H1 (cell line): Measurements from ENCODE around the gene AP2A1. TPM values are rescaled to one million over a fixed set of nuclear protein-coding genes. Genes with fewer than 3 reads are reported as not detected.

Source experiments
- CTCF ChIA-PET: fragments of 300-600 bp; sonication (Branson Sonifier 250); formaldehyde crosslinking; loops from one replicate; lab custom pipeline; 2021; ENCODE audit not compliant: partially characterized antibody; lab: Charles Lee
- POLR2A ChIA-PET: fragments of 300-600 bp; sonication (Branson Sonifier 250); formaldehyde crosslinking; loops from one replicate; lab custom pipeline; 2021; ENCODE audit warnings: inconsistent platforms; ENCODE audit not compliant: partially characterized antibody; lab: Charles Lee
- DNase-seq, 2 experiments: peaks; one replicate each; pipeline versions ENCODE4 v3.0.0 to v3.0.0-alpha.2; 2010 to 2022; ENCODE audit warnings: low spot score in 2 of 2, low read depth in 1 of 2, mixed read lengths in 1 of 2
- FAIRE-seq: peaks from 2 replicates; lab custom pipeline; 2011; peaks lifted over from hg19 to GRCh38; lab: Jason Lieb, UNC
- H2AFZ ChIP-seq: 2 replicates; pipeline ENCODE4 v1.8.1; 2012; ENCODE audit warnings: low read length, inconsistent platforms
- H2AK5ac ChIP-seq: 2 replicates; pipeline ENCODE4 v1.6.1; 2013; ENCODE audit warnings: low read depth, low read length
- H2BK120ac ChIP-seq: replicated peaks from 2 replicates; pipeline ENCODE3; 2013; ENCODE audit warnings: low read depth, low read length, inconsistent platforms
- H2BK12ac ChIP-seq: 2 replicates; pipeline ENCODE4 v1.6.1; 2013; ENCODE audit warnings: low read depth, low read length
- H2BK15ac ChIP-seq: 2 replicates; pipeline ENCODE4 v1.6.1; 2013; ENCODE audit warnings: low read length
- H2BK20ac ChIP-seq: 2 replicates; pipeline ENCODE4 v1.6.1; 2013; ENCODE audit warnings: low read length
- H2BK5ac ChIP-seq: 2 replicates; pipeline ENCODE4 v1.6.1; 2013; ENCODE audit warnings: low read depth, low read length
- H3K14ac ChIP-seq: 2 replicates; pipeline ENCODE4 v1.6.1; 2013; ENCODE audit warnings: inconsistent platforms; ENCODE audit not compliant: insufficient read length
- H3K18ac ChIP-seq: 2 replicates; pipeline ENCODE4 v1.6.1; 2013; ENCODE audit warnings: low read length; ENCODE audit errors: extremely low read depth
- H3K23ac ChIP-seq: 2 replicates; pipeline ENCODE4 v1.6.1; 2013; ENCODE audit warnings: inconsistent platforms; ENCODE audit not compliant: insufficient read length
- H3K23me2 ChIP-seq: 2 replicates; pipeline ENCODE4 v1.6.1; 2013; ENCODE audit warnings: low read depth, low read length
- H3K27ac ChIP-seq: 2 replicates; pipeline ENCODE4 v1.6.1; 2011; ENCODE audit warnings: low read depth, low read length, inconsistent platforms
- H3K27me3 ChIP-seq, 4 experiments: replicated peaks in 1 of 4; 1 replicate in 1 of 4; 2 replicates in 3 of 4; pipeline versions ENCODE4 v1.6.1 to v1.8.1; 2011 to 2013; ENCODE audit warnings: low read length in 3 of 4, mild to moderate bottlenecking in 3 of 4, inconsistent platforms in 2 of 4, mixed read lengths in 2 of 4, moderate library complexity in 1 of 4; ENCODE audit not compliant: control insufficient read depth in 3 of 4, insufficient read depth in 3 of 4; ENCODE audit errors: extremely low read depth in 1 of 4
- H3K36me3 ChIP-seq, 4 experiments: 2 replicates each; pipeline versions ENCODE4 v1.6.1 to v1.8.1; 2011 to 2013; ENCODE audit warnings: mild to moderate bottlenecking in 4 of 4, low read length in 3 of 4, moderate library complexity in 2 of 4, control low read depth in 1 of 4, inconsistent platforms in 1 of 4; ENCODE audit not compliant: insufficient read depth in 4 of 4, control insufficient read depth in 2 of 4
- H3K4ac ChIP-seq: replicated peaks from 2 replicates; pipeline ENCODE3; 2013; ENCODE audit warnings: low read length, low read depth, mixed read lengths, inconsistent platforms; ENCODE audit not compliant: insufficient read length
- H3K4me1 ChIP-seq, 4 experiments: replicated peaks in 1 of 4; 1 replicate in 1 of 4; 2 replicates in 3 of 4; pipeline versions ENCODE4 v1.6.1 to v1.8.1; 2011 to 2013; ENCODE audit warnings: low read length in 3 of 4, inconsistent platforms in 2 of 4, mixed read lengths in 1 of 4; ENCODE audit not compliant: insufficient read depth in 4 of 4, control insufficient read depth in 3 of 4
- H3K4me2 ChIP-seq, 2 experiments: 2 replicates each; pipeline versions ENCODE4 v1.6.1 to v1.8.1; 2011 to 2013; ENCODE audit warnings: low read depth in 2 of 2, low read length in 2 of 2, control low read depth in 1 of 2, inconsistent platforms in 1 of 2, mild to moderate bottlenecking in 1 of 2; ENCODE audit not compliant: insufficient read depth in 1 of 2
- H3K4me3 ChIP-seq, 4 experiments: fragments of 200-600, 300-600 bp in 1 of 4; sonication (generic), shearing (Covaris generic), sonication (Bioruptor Twin) in 1 of 4; 2 replicates each; pipeline versions ENCODE4 v1.5.1 to v1.8.1; 2011 to 2016; ENCODE audit warnings: low read length in 4 of 4, low read depth in 3 of 4, control low read depth in 2 of 4, inconsistent platforms in 2 of 4, mild to moderate bottlenecking in 2 of 4, mixed read lengths in 1 of 4, moderate library complexity in 1 of 4; ENCODE audit not compliant: insufficient read depth in 2 of 4; ENCODE audit errors: extremely low read depth in 1 of 4
- H3K56ac ChIP-seq: replicated peaks from 2 replicates; pipeline ENCODE3; 2013; ENCODE audit warnings: low read depth, mild to moderate bottlenecking, mixed read lengths, low read length, inconsistent platforms; ENCODE audit not compliant: insufficient read length
- H3K79me1 ChIP-seq: 2 replicates; pipeline ENCODE4 v1.6.1; 2013; ENCODE audit warnings: low read depth, low read length, control low read depth
- H3K79me2 ChIP-seq, 2 experiments: 2 replicates each; pipeline versions ENCODE4 v1.6.1 to v1.8.1; 2012 to 2013; ENCODE audit warnings: low read length in 2 of 2, mild to moderate bottlenecking in 2 of 2, inconsistent platforms in 1 of 2; ENCODE audit not compliant: insufficient read depth in 2 of 2, control insufficient read depth in 1 of 2
- H3K9ac ChIP-seq, 4 experiments: replicated peaks in 1 of 4; 1 replicate in 1 of 4; 2 replicates in 3 of 4; pipeline versions ENCODE4 v1.6.1 to v1.8.1; 2011 to 2013; ENCODE audit warnings: low read depth in 3 of 4, low read length in 3 of 4, control low read depth in 2 of 4, mild to moderate bottlenecking in 2 of 4, moderate library complexity in 2 of 4, inconsistent platforms in 1 of 4; ENCODE audit errors: extremely low read depth in 1 of 4
- H3K9me3 ChIP-seq, 2 experiments: 2 replicates each; pipeline versions ENCODE4 v1.6.1 to v1.8.1; 2012 to 2013; ENCODE audit warnings: mild to moderate bottlenecking in 2 of 2, moderate library complexity in 2 of 2, control low read depth in 1 of 2, inconsistent platforms in 1 of 2, low read depth in 1 of 2, low read length in 1 of 2, mixed read lengths in 1 of 2; ENCODE audit not compliant: insufficient read depth in 2 of 2
- H4K20me1 ChIP-seq, 2 experiments: replicated peaks in 1 of 2; 2 replicates each; pipeline versions ENCODE3 to v1.8.1; 2011 to 2013; ENCODE audit warnings: inconsistent platforms in 2 of 2, low read length in 2 of 2, mild to moderate bottlenecking in 1 of 2; ENCODE audit not compliant: insufficient read depth in 2 of 2, control insufficient read depth in 1 of 2
- H4K5ac ChIP-seq: 2 replicates; pipeline ENCODE4 v1.6.1; 2013; ENCODE audit warnings: low read length, low read depth, mixed read lengths, inconsistent platforms; ENCODE audit not compliant: insufficient read length
- H4K8ac ChIP-seq: 2 replicates; pipeline ENCODE4 v1.8.0; 2013; ENCODE audit warnings: mild to moderate bottlenecking, moderate library complexity, low read length, inconsistent platforms; ENCODE audit not compliant: insufficient read depth; ENCODE audit errors: extremely low read depth
- H4K91ac ChIP-seq: replicated peaks from 2 replicates; pipeline ENCODE3; 2013; ENCODE audit warnings: low read length, mixed read lengths, inconsistent platforms; ENCODE audit not compliant: insufficient read length
- ASH2L ChIP-seq: fragments of 200-600, 300-600 bp; sonication (generic); IDR thresholded peaks from one replicate; pipeline ENCODE4 v1.7.1; 2017; ENCODE audit warnings: low read length
- CBX5 ChIP-seq: fragments of 300-800, 300-1000 bp; sonication (generic); IDR thresholded peaks from 2 replicates; pipeline ENCODE4 v1.7.1; 2016; ENCODE audit warnings: antibody characterized with exemption, low read length, low read depth
- CTCF ChIP-seq, 3 experiments: IDR thresholded peaks; 1 replicate in 2 of 3; 2 replicates in 1 of 3; pipeline versions ENCODE4 v1.5.1 to v1.6.1; 2011; ENCODE audit warnings: low read length in 3 of 3, mild to moderate bottlenecking in 3 of 3, inconsistent platforms in 2 of 3, low read depth in 1 of 3, moderate library complexity in 1 of 3; ENCODE audit not compliant: insufficient read depth in 1 of 3; ENCODE audit errors: control extremely low read depth in 1 of 3
- E2F6 ChIP-seq: IDR thresholded peaks from 2 replicates; pipeline ENCODE4 v1.6.1; 2012; ENCODE audit warnings: inconsistent platforms
- EP300 ChIP-seq, 2 experiments: IDR thresholded peaks; 1 replicate in 1 of 2; 2 replicates in 1 of 2; pipeline ENCODE4 v1.6.1; 2011 to 2012; ENCODE audit warnings: low read depth in 2 of 2, low read length in 2 of 2, mild to moderate bottlenecking in 2 of 2, borderline replicate concordance in 1 of 2, inconsistent platforms in 1 of 2, moderate library complexity in 1 of 2
- GABPA ChIP-seq: IDR thresholded peaks from 2 replicates; pipeline ENCODE4 v1.6.1; 2011; ENCODE audit warnings: mild to moderate bottlenecking, low read length, moderate library complexity, borderline replicate concordance; ENCODE audit not compliant: insufficient read depth
- JUND ChIP-seq: IDR thresholded peaks from 2 replicates; pipeline ENCODE4 v1.6.1; 2011; ENCODE audit warnings: mild to moderate bottlenecking, improper control_type of control experiment, low read length
- MAFK ChIP-seq: IDR thresholded peaks from 2 replicates; pipeline ENCODE4 v1.6.1; 2012; ENCODE audit warnings: low read depth, mild to moderate bottlenecking, improper control_type of control experiment, low read length
- RAD21 ChIP-seq, 2 experiments: IDR thresholded peaks in 1 of 2; conservative IDR thresholded peaks in 1 of 2; 2 replicates each; pipeline ENCODE4 v1.6.1; 2011; ENCODE audit warnings: low read depth in 2 of 2, low read length in 2 of 2, improper control_type of control experiment in 1 of 2, inconsistent platforms in 1 of 2, mild to moderate bottlenecking in 1 of 2, moderate library complexity in 1 of 2
- SIX5 ChIP-seq: IDR thresholded peaks from 2 replicates; pipeline ENCODE4 v1.6.1; 2011; ENCODE audit warnings: mild to moderate bottlenecking, low read depth, low read length
- YY1 ChIP-seq: IDR thresholded peaks from 2 replicates; pipeline ENCODE4 v1.6.1; 2011; ENCODE audit warnings: low read depth, mild to moderate bottlenecking, low read length
- WGBS, 2 experiments: shearing (Covaris generic) in 1 of 2; methylation state at CpG; one replicate each; pipeline versions ENCODE4 v1.1.6 to v1.1.7; 2013 to 2015; ENCODE audit warnings: low lambda C conversion rate in 2 of 2, mixed read lengths in 2 of 2, inconsistent platforms in 1 of 2, low coverage in 1 of 2, missing lambda C conversion rate in 1 of 2; ENCODE audit not compliant: insufficient replicate concordance in 2 of 2, insufficient coverage in 1 of 2, insufficient read length in 1 of 2; ENCODE audit errors: extremely low coverage in 1 of 2, missing lambda C conversion rate in 1 of 2; 5-methylcytosine and 5-hydroxymethylcytosine counted together
- polyA plus RNA-seq, 7 experiments: library from polyadenylated mRNA; depleted of rRNA in 3 of 7; stranded (reverse) in 5 of 7; unstranded in 2 of 7; fragments of >200 nt in 5 of 7; fragments of 200-250 nt in 2 of 7; gene quantifications; 1 replicate in 5 of 7; 2 replicates in 1 of 7; 4 replicates in 1 of 7; pipeline versions ENCODE4 v1.2.1 to v1.2.3, GENCODE V29; 2011 to 2013; ENCODE audit warnings: missing spikeins in 2 of 7, mixed read lengths in 2 of 7
- total RNA-seq: library from RNA; stranded (reverse); fragmentation: NEBNext Ultra II Directional; extraction: Animal tissue kit (Norgen Biotek cat#: 25700); gene quantifications from 2 replicates; pipeline ENCODE4 v1.2.1, GENCODE V29; 2021

AP2A1 gene
- total and polyA plus RNA-seq, 2 of the 8 experiments (the other 6 are each of a cell fraction or from before 2014, with no cell fraction given) = 105 to 106 TPM

- Histone ChIP-seq H3K56ac (no peak overlapping the region), H3K79me1 (peaks cover 3% of the 10 kb centered on the region), H4K5ac (no peak overlapping the region), H2BK15ac (no peak overlapping the region), H2BK5ac (no peak overlapping the region), H2BK120ac (no peak overlapping the region), H4K20me1 (peaks cover 4 to 16% of the 10 kb centered on the region in 2 experiments), H3K27me3 (no peaks in the 10 kb centered on the region), H2BK12ac (no peak overlapping the region), H3K4me3 (no peak overlapping the region), H3K23me2 (no peaks in the 10 kb centered on the region), H3K27ac (no peak overlapping the region), H3K14ac (no peak overlapping the region), H3K9me3 (no peaks in the 10 kb centered on the region), H3K9ac (no peak overlapping the region), H3K4ac (no peak overlapping the region), H3K23ac (no peak overlapping the region), H3K79me2 (no peaks in the 10 kb centered on the region; a peak in 1 of 4 replicates), H3K4me2 (no peak overlapping the region), H3K18ac (no peak overlapping the region), H2AFZ (no peak overlapping the region), H3K4me1 (no peaks in the 10 kb centered on the region), H2AK5ac (no peak overlapping the region), H3K36me3 (peaks cover 6 to 45% (median 26%) of the 10 kb centered on the region in 4 experiments; a peak in 7 of 8 replicates), H4K91ac (no peak overlapping the region), H4K8ac (no peak overlapping the region), H2BK20ac (no peak overlapping the region)
- no peak for FAIRE-seq
- ChIA-PET CTCF (interaction anchor here (0.8 to 1.6 kb wide), 6 partner anchors 10 to 257 kb away, joined by 3 to 7 read pairs (median 4); no protein-coding TSS in a partner anchor), POLR2A (interaction anchor here (1.1 kb wide), 1 partner anchor 22 kb away, joined by 4 read pairs; no protein-coding TSS in a partner anchor)
- no peak for DNase-seq
- WGBS, 2 experiments = 95% methylated on average over 6 of the region's 6 CpGs; no CpG with 5 or more reads in 1 of the 2 experiments
- TF ChIP-seq RAD21 (IDR thresholded peaks at IDR 0.05 in 1 of 2, conservative IDR thresholded peaks at IDR 0.05 in 1 of 2; ENCODE audit: low read depth in 2 of 2, low read length in 2 of 2) (no peak), E2F6 (no peak), CBX5 (no peak), YY1 (no peak), MAFK (no peak), EP300 (IDR thresholded peaks at IDR 0.05; ENCODE audit: borderline replicate concordance in 1 of 2, low read depth in 2 of 2, low read length in 2 of 2) (no peak), ASH2L (no peak), SIX5 (no peak), CTCF (IDR thresholded peaks at IDR 0.05; ENCODE audit: control extremely low read depth in 1 of 3, insufficient read depth in 1 of 3, low read depth in 1 of 3, low read length in 3 of 3) (no peak), GABPA (no peak), JUND (no peak)
Measured at GRCh38 chr19:49793561-49793840, 26.7 kb downstream of the AP2A1 start.
